Right lobe of liver (tissue), 6 donors: Measurements from ENCODE around the gene ZNF14. TPM values are rescaled to one million over a fixed set of nuclear protein-coding genes. Genes with fewer than 3 reads are reported as not detected.
A peak's percentile ranks its signal among the peaks of the same experiment; 100 is the strongest.
"Not testable (repeated sequence)": the region's sequence is repeated elsewhere in the genome, so short reads cannot be mapped to it uniquely, and the experiment has no call there.

Experiments
- ATAC-seq, 4 donors: fragments of 200-7000 bp; cut with Tn5 transposase; one replicate each; pipeline ENCODE4 v1.9.1; 2020; ENCODE audit warnings: mild to moderate bottlenecking in 4 of 4, moderate library complexity in 4 of 4
- DNase-seq, 3 donors: peaks; one replicate each; pipeline ENCODE4 v3.0.0-alpha.2; 2020
- H3K27ac ChIP-seq, 3 donors: fragments of 200-600 bp; one replicate each; pipeline ENCODE4 v1.8.0; 2022
- H3K27me3 ChIP-seq, 2 donors: fragments of 200-600 bp; one replicate each; pipeline ENCODE4 v1.8.0; 2022
- H3K36me3 ChIP-seq, 4 donors: fragments of 200-600 bp; sonication (generic) in 1 of 4; one replicate each; pipeline versions ENCODE4 v1.5.1 to v1.8.0; 2017 to 2022; ENCODE audit warnings: control low read depth in 1 of 4
- H3K4me1 ChIP-seq, 4 donors: fragments of 200-600 bp; sonication (generic) in 1 of 4; one replicate each; pipeline versions ENCODE4 v1.5.1 to v1.8.0; 2017 to 2022; ENCODE audit warnings: control low read depth in 1 of 4
- H3K4me3 ChIP-seq, 3 donors: fragments of 200-600 bp; one replicate each; pipeline ENCODE4 v1.8.0; 2022
- H3K9me3 ChIP-seq, 4 donors: fragments of 200-600 bp; sonication (generic) in 1 of 4; one replicate each; pipeline versions ENCODE4 v1.5.1 to v1.8.0; 2017 to 2022; ENCODE audit warnings: control low read depth in 1 of 4
- CTCF ChIP-seq, 4 donors: fragments of 200-600 bp in 3 of 4; fragments of 450-650 bp in 1 of 4; IDR thresholded peaks; one replicate each; pipeline versions ENCODE4 v1.5.1 to v1.8.0; 2016 to 2022; ENCODE audit warnings: antibody characterized with exemption in 4 of 4, mild to moderate bottlenecking in 2 of 4
- POLR2A ChIP-seq: fragments of 450-650 bp; IDR thresholded peaks from one replicate; pipeline ENCODE4 v1.6.1; 2017; ENCODE audit warnings: antibody characterized with exemption, mild to moderate bottlenecking
- WGBS: methylation state at CpG from one replicate; pipeline ENCODE4 v1.1.6; 2018; ENCODE audit warnings: low coverage, low lambda C conversion rate; ENCODE audit not compliant: insufficient coverage; ENCODE audit errors: missing lambda C conversion rate; 5-methylcytosine and 5-hydroxymethylcytosine counted together
- intact Hi-C, 2 donors: fragments of 100-400 bp; cut with DNase I; formaldehyde crosslinking; loops; one replicate each; pipeline versions ENCODE4 v1.11.2 to v1.14.1; 2022
- long read RNA-seq: library from polyadenylated mRNA; unstranded; transcript quantifications from one replicate; pipeline ENCODE4 v2.0.0, GENCODE V29; 2019
- total RNA-seq, 6 experiments: library from RNA; depleted of rRNA in 2 of 6; stranded (reverse); fragments of >200 nt in 2 of 6; fragmentation: NEBNext Ultra II Directional in 3 of 6; extraction: Animal tissue kit (Norgen Biotek cat#: 25700) in 3 of 6; gene quantifications; one replicate each; pipeline versions ENCODE4 v1.1.0 to v1.2.4, GENCODE V29; 2016 to 2023
- donor health status: DM: no; HTN: yes; CAD: no.
- donor health status: DM: no; HTN: no; CAD: no.
- donor health status: DM: no; HTN: no; CAD: no.
- donor health status: DM: no; HTN: yes; CAD: no.
- donor health status: DM: no; HTN: yes; CAD: no.

The ZNF14 gene
- under 1 TPM; 0.25 to 0.67 (median 0.41) TPM for total RNA-seq
- long read RNA-seq, result 0 reads

GRCh38 chr19:19732579-19733501 is at the start of gene ZNF14:
Gene ZNF14, minus strand, starts transcription at chr19:19733112. Its CDS starts 154 bp downstream, at chr19:19732958.
- DNase-seq (peak; percentile 78 to 87 (median 83)), ATAC-seq (peak; percentile 99 to 100 (median 100))
- no peak for TF ChIP-seq CTCF (IDR thresholded peaks at IDR 0.05)
- peak; percentile 46 for TF ChIP-seq POLR2A
- Histone ChIP-seq H3K36me3 (no peaks in the 10 kb centered on the region), H3K27ac (peak within 1 kb of the TSS in 1 of 3 donors; percentile 63), H3K27me3 (no peaks in the 10 kb centered on the region), H3K9me3 (no peaks in the 10 kb centered on the region), H3K4me3 (peak within 1 kb of the TSS; percentile 58 to 68 (median 64)), H3K4me1 (no peaks in the 10 kb centered on the region)
- 1% methylated on average over 10 of the region's 61 CpGs for WGBS
- intact Hi-C loops, result no loop called here

GRCh38 chr19:19781791-19782190 is 48.9 kb upstream of the ZNF14 start:
- 82% methylated on average over 6 of the region's 6 CpGs for WGBS
- intact Hi-C loops, DNase-seq, H3K9me3 ChIP-seq, H3K4me3 ChIP-seq, H3K27ac ChIP-seq, H3K27me3 ChIP-seq, ATAC-seq, H3K4me1 ChIP-seq, H3K36me3 ChIP-seq: not testable (repeated sequence)

GRCh38 chr19:19778666-19779065 is 45.8 kb upstream of the ZNF14 start:
- Histone ChIP-seq H3K4me3 (no peak overlapping the region), H3K4me1 (peaks cover 0 to 15% (median 4%) of the 10 kb centered on the region in 4 donors), H3K9me3 (no peaks in the 10 kb centered on the region), H3K36me3 (no peaks in the 10 kb centered on the region), H3K27ac (no peak overlapping the region), H3K27me3 (no peaks in the 10 kb centered on the region)
- intact Hi-C loops, result no loop called here
- ATAC-seq, result no peak
- TF ChIP-seq POLR2A, result no peak
- TF ChIP-seq CTCF (IDR thresholded peaks at IDR 0.05), result no peak
- 71% methylated on average over 2 of the region's 2 CpGs for WGBS
- DNase-seq, result no peak

GRCh38 chr19:19777692-19778091 is 44.8 kb upstream of the ZNF14 start:
- peaks cover 0 to 15% (median 4%) of the 10 kb centered on the region in 4 donors for H3K4me1 ChIP-seq
- H3K4me3 ChIP-seq, result peak overlapping the region in 1 of 3 donors; percentile 79
- no peaks in the 10 kb centered on the region for H3K9me3 ChIP-seq
- TF ChIP-seq CTCF (IDR thresholded peaks at IDR 0.05) (no peak), POLR2A (no peak)
- intact Hi-C loops, result no loop called here
- H3K27ac ChIP-seq, result no peak overlapping the region
- WGBS, result no CpG with 5 or more reads among the region's 5 CpGs
- DNase-seq, result no peak
- ATAC-seq, result no peak
- no peaks in the 10 kb centered on the region for H3K27me3 ChIP-seq
- no peaks in the 10 kb centered on the region for H3K36me3 ChIP-seq
